ENCODE results near the gene ARHGAP30. TPM values are rescaled to one million over a fixed set of nuclear protein-coding genes. Genes with fewer than 3 reads are reported as not detected.

ARHGAP30 gene
- total and polyA plus RNA-seq, 2 of the 4 experiments (the other 2 are of a cell fraction): 0.02 TPM; not detected in 1

DNA sequence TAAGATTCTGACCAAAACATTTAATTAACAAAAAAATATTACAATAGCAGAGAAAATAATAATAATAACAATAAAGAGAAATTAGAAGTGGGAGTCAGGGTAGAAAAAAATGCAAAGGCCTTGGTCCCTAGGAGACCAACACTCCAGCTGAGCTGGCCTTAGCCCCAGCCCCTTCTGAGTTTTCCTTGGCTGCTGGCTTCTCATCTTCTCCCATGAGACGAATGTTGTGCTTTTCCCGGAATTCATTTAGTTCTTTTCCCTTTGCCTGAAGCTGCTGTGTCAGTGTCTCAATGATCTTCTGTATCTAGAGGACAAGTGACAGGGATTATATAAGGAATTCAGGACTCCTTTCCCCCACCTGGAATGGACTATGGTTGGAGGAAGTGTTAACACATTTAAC is 30.9 kb upstream of the ARHGAP30 start:
- no peak overlapping the region for H4K91ac ChIP-seq (ENCODE audit: insufficient read depth, low read depth, low read length)
- no peak for TF ChIP-seq NFE2L2 (IDR thresholded peaks at IDR 0.05; ENCODE audit: low read depth, low read length)
- no peak overlapping the region for H3K4ac ChIP-seq (ENCODE audit: low read depth, low read length)
- no peak overlapping the region for H4K8ac ChIP-seq (ENCODE audit: low read depth in 2 of 2, low read length in 2 of 2)
- ChIA-PET POLR2A (ENCODE audit: unreplicated experiment) (no interaction called here), CTCF (interaction anchor here (0.9 to 2.4 kb wide), 2 partner anchors 17 to 103 kb away, joined by 3 to 9 read pairs; partner anchors contain the start of genes NIT1 and PFDN2)
- no peak overlapping the region for H3K18ac ChIP-seq (ENCODE audit: low read depth, low read length)
- no peak overlapping the region for H3K23ac ChIP-seq (ENCODE audit: low read depth, low read length)
- H3K9me1 ChIP-seq (ENCODE audit: insufficient read depth, low read length): no peaks in the 10 kb centered on the region
- H3K9ac ChIP-seq (ENCODE audit: low read depth, low read length): no peak overlapping the region
- H3K27ac ChIP-seq (ENCODE audit: insufficient read depth, low read length): no peak overlapping the region
- intact Hi-C loops (cut with micrococcal nuclease): no loop called here
- no peak overlapping the region for H2AFZ ChIP-seq (replicated peaks; ENCODE audit: low read length, poor library complexity)
- no peak overlapping the region for H2BK20ac ChIP-seq (ENCODE audit: low read depth, low read length)
- peaks cover 13% of the 10 kb centered on the region for H3K36me3 ChIP-seq (ENCODE audit: control insufficient read depth, insufficient read depth, low read length)
- no TSS peak for BruUV-seq (replicated peaks)
- H3K4me3 ChIP-seq (ENCODE audit: insufficient read depth, low read depth, low read length): no peak overlapping the region
- no peak overlapping the region for H2BK15ac ChIP-seq (ENCODE audit: low read depth, low read length)
- no peak for ATAC-seq (ENCODE audit: low read depth)
- no peak for DNase-seq
- no peak overlapping the region for H4K5ac ChIP-seq (ENCODE audit: low read depth, low read length)
- in situ Hi-C loops (cut with MboI; ENCODE audit: low sequenced_read_pairs): no loop called here
- dilution Hi-C loops (cut with HindIII; ENCODE audit: low sequenced_read_pairs, unreplicated experiment): no loop called here
- no CpG with 5 or more reads among the region's 2 CpGs for WGBS, 2 experiments (ENCODE audit: extremely low coverage in 2 of 2, insufficient read length in 1 of 2)
- H3K79me1 ChIP-seq (ENCODE audit: low read depth in 1 of 2, low read length in 2 of 2): peaks cover 7 to 26% of the 10 kb centered on the region in 2 experiments
- no peak overlapping the region for H2BK120ac ChIP-seq (ENCODE audit: low read depth, low read length)
- H3K56ac ChIP-seq (ENCODE audit: extremely low read depth, insufficient read depth, low read length): no peak overlapping the region
- H2AK9ac ChIP-seq (replicated peaks; ENCODE audit: low read depth, low read length, poor library complexity): no peak overlapping the region
- H3K9me3 ChIP-seq (ENCODE audit: control insufficient read depth, insufficient read depth, low read length): no peaks in the 10 kb centered on the region
- H3K14ac ChIP-seq (replicated peaks; ENCODE audit: low read depth, low read length): no peak overlapping the region
- H2AK5ac ChIP-seq (ENCODE audit: low read depth, low read length): no peak overlapping the region
- H3K27me3 ChIP-seq (ENCODE audit: control insufficient read depth, insufficient read depth, low read length): no peaks in the 10 kb centered on the region
- H4K20me1 ChIP-seq (ENCODE audit: insufficient read depth, low read length): peaks cover 29% of the 10 kb centered on the region
- H3K4me2 ChIP-seq (ENCODE audit: low read depth, low read length): no peak overlapping the region
- peaks cover 5% of the 10 kb centered on the region; the same call in 1 of the 2 replicates for H3K4me1 ChIP-seq (ENCODE audit: control insufficient read depth, insufficient read depth, low read length)
- H2BK5ac ChIP-seq (ENCODE audit: low read depth, low read length, poor library complexity, severe bottlenecking): no peak overlapping the region

Data from IMR-90 (cell line).